ENCODE results near the gene EPHB1.
"Not testable (repeated sequence)": the region's sequence is repeated elsewhere in the genome, so short reads cannot be mapped to it uniquely, and the experiment has no call there.

EPHB1 gene

DNA sequence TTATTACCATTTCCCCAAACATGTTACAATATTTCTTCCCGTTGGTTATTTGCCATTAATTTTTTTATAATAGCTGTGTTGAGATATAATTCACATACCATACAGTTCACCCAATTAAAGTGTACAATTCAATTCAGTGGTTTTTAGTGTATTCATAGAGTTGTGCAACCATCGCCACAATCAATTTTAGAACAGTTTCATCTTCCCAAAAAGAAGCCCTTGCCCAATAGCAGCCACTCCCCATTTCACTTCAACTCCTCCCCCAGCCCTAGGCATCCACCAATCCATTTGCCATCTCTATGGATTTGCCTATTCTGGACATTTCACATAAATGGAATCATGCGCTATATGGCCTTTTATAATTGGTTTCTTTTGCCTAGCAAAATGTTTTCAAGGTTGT lies 225.1 kb downstream of the EPHB1 start:
- DNase-seq (ENCODE audit: extremely low read depth, low read depth): no peak
- H3K4me3 ChIP-seq (replicated peaks; ENCODE audit: low read depth, low read length): no peak overlapping the region
- TF ChIP-seq, protein P1, sequence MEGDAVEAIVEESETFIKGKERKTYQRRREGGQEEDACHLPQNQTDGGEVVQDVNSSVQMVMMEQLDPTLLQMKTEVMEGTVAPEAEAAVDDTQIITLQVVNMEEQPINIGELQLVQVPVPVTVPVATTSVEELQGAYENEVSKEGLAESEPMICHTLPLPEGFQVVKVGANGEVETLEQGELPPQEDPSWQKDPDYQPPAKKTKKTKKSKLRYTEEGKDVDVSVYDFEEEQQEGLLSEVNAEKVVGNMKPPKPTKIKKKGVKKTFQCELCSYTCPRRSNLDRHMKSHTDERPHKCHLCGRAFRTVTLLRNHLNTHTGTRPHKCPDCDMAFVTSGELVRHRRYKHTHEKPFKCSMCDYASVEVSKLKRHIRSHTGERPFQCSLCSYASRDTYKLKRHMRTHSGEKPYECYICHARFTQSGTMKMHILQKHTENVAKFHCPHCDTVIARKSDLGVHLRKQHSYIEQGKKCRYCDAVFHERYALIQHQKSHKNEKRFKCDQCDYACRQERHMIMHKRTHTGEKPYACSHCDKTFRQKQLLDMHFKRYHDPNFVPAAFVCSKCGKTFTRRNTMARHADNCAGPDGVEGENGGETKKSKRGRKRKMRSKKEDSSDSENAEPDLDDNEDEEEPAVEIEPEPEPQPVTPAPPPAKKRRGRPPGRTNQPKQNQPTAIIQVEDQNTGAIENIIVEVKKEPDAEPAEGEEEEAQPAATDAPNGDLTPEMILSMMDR (IDR thresholded peaks at IDR 0.05; ENCODE audit: low read depth, low read length, missing control alignments): no peak

DNA sequence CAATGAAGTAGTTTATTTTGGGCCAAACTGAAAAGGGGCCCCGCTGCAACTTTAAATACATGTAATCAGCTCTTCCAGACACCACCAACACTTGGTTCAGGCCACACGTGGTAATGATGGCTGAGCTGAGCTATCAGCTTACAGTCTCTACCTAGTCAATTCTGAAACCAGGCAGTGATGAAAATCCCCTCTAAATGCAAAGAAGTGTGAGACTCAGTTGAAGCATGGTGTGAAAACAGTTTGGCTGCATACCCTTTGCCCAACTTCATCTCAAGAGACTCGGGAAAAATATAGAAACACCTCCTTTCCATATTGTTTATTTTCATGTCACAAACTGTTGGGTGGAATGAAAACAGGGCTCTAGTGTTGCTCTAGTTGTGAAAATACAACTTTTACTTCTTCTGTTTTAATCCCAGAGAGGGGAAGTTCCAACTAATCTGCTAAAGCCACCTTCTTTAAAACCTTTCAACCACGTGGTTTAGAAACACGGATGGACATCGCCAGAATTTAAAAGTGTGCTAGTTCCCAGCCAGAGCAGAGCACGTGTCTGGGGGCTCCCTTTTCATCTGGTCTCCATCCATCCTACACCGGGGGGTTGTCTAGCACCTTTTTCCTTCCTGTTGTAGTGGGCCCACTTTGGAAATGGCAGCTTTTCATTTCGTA lies 229.1 kb downstream of the EPHB1 start:
- no peak overlapping the region for H3K4me3 ChIP-seq (replicated peaks; ENCODE audit: low read depth, low read length)
- no peak for DNase-seq (ENCODE audit: extremely low read depth, low read depth)
- TF ChIP-seq, protein P1 (IDR thresholded peaks at IDR 0.05; ENCODE audit: low read depth, low read length, missing control alignments): no peak

DNA sequence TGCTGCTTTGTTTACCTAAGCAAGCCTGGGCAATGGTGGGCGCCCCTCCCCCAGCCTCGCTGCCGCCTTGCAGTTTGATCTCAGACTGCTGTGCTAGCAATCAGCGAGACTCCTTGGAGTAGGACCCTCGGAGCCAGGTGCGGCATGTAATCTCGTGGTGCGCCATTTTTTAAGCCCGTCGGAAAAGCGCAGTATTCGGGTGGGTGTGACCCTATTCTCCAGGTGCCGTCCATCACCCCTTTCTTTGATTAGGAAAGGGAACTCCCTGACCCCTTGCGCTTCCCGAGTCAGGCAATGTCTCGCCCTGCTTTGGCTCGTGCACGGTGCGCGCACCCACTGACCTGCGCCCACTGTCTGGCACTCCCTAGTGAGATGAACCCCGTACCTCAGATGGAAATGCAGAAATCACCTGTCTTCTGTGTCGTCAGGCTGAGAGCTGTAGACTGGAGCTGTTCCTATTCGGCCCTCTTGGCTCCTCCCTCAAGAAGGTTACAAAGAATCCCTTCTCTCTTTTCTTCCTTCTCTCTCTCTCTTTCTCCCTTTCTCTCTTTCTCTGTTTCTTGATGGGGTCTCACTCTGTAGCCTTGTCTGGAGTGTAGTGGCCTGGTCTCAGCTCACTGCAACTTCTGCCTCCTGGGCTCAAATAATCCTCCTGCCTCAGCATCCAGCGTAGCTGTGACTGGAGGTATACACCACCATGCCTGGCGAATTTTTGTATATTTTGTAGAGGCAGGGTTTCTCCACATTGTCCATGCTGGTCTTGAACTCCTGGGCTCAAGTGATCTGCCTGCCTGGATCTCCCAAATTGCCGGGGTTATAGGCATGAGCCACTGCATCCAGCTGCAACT lies 235.9 kb downstream of the EPHB1 start:
- DNase-seq (ENCODE audit: extremely low read depth, low read depth); H3K4me3 ChIP-seq (replicated peaks; ENCODE audit: low read depth, low read length): not testable (repeated sequence)

DNA sequence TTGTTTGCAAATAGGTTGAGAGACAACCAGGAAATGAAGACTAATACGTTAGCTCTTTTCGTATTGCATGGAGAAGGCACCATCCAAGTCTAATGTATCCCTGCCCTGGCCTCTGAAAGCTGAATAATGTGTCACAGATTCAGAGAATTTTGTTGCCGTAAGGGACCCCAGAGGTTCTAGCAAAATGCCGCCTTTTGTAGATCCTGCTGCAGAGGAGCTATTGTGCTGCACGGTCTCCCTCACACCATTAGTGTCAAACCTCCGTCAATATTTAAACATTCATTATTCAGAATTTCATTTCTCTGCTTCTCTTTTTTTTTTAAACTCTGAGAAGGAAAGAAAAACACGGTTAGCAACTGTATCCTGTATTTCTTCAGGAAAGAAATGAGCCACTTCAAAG lies 238.7 kb downstream of the EPHB1 start:
- H3K4me3 ChIP-seq (replicated peaks; ENCODE audit: low read depth, low read length): no peak overlapping the region
- TF ChIP-seq, protein P1 (IDR thresholded peaks at IDR 0.05; ENCODE audit: low read depth, low read length, missing control alignments): no peak
- DNase-seq (ENCODE audit: extremely low read depth, low read depth): no peak

DNA sequence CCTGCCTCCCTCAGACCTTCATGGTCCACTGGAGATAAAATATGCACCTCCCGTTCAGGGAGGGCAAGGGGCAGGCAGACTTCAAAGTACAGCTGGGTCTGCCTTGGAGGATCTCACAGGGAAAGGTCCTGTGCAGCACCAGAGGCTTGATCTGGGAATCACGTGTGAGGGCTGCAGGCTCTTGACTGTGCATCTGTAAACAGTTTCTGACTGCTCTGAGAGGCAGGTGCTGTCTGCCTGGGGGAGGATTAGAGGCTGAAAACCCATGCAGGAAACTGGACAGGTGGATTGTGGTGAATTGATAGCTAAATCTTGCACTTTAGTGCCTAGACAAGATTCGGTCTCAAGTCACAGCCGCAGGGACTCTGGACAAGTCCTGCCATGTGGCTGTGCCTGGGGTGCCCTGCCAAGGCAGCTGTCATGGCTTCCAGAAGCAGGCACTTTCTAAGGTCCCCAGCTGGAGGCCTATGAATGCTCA lies 239.3 kb downstream of the EPHB1 start:
- H3K4me3 ChIP-seq (replicated peaks; ENCODE audit: low read depth, low read length): no peak overlapping the region
- DNase-seq (ENCODE audit: extremely low read depth, low read depth): no peak
- TF ChIP-seq, protein P1 (IDR thresholded peaks at IDR 0.05; ENCODE audit: low read depth, low read length, missing control alignments): no peak

DNA sequence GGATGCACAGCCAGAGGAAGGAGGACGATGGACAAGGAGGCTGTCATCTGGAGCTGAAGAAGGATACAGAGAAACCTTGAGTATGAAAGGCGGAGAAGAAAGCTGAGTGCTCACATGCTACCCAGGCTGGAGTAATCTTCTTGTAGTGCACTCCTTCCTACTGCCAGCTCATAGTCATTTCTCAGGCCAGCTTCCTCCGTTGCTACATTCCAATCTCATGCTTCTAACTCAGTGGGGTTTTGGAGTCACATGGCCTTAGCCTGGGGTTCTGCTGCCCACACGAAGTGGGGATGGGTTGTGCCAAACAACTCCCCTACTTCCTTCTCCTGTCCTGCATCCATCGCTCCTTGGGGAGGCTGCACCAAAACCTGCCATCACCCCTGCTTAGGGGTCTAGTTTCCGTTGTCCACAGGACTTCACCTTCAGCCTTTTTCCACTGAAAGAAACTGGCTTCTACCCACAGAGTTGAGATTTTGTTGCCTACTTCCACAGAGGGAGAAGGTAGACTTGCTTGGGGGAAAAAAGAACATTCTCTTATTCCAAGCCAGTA lies 239.9 kb downstream of the EPHB1 start:
- TF ChIP-seq, protein P1 (IDR thresholded peaks at IDR 0.05; ENCODE audit: low read depth, low read length, missing control alignments): no peak
- no peak overlapping the region for H3K4me3 ChIP-seq (replicated peaks; ENCODE audit: low read depth, low read length)
- no peak for DNase-seq (ENCODE audit: extremely low read depth, low read depth)

DNA sequence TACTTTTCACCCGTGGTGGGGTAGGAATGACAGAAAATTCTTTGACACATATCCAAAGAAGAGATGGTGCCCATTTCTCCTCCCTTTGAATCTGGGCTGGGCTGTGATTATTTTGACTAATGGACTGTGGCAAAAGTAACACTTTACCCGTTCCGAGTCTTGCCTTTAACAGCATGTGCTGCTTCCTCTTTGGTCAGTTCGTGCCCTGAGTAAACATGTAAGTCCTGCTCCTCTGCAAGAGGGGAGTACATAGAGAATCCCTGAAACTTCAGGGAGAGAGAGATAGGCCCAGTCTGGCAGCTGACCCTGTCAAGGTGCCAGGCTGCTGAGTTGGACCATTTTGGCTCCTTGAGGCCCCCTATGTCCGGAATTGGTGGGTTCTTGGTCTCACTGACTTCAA lies 243.1 kb downstream of the EPHB1 start:
- DNase-seq (ENCODE audit: extremely low read depth, low read depth): no peak
- H3K4me3 ChIP-seq (replicated peaks; ENCODE audit: low read depth, low read length): no peak overlapping the region
- TF ChIP-seq, protein P1 (IDR thresholded peaks at IDR 0.05; ENCODE audit: low read depth, low read length, missing control alignments): no peak

DNA sequence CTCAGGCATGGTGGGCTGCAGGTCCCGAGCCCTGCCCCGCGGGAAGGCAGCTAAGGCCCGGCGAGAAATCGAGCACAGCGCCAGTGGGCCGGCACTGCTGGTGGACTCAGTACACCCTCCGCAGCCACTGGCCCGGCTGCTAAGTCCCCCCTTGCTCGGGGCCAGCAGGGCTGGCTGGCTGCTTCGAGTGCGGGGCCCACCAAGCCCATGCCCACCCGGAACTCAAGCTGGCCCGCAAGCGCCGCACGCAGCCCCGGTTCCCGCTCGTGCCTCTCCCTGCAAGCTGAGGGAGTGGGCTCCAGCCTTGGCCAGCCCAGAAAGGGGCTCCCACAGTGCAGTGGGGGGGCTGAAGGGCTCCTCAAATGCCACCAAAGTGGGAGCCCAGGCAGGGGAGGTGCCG lies 244.5 kb downstream of the EPHB1 start:
- DNase-seq (ENCODE audit: extremely low read depth, low read depth); H3K4me3 ChIP-seq (replicated peaks; ENCODE audit: low read depth, low read length): not testable (repeated sequence)
